Measurements from ENCODE around the gene PSG1.

- TF ChIP-seq POLR2AphosphoS5 (IDR thresholded peaks at IDR 0.05; ENCODE audit: low read depth, low read length) (no peak), POLR2A (IDR thresholded peaks at IDR 0.05; ENCODE audit: low read depth, low read length) (no peak), TAF1 (IDR thresholded peaks at IDR 0.05; ENCODE audit: borderline replicate concordance, low read depth, low read length) (no peak)
These were observed 6.9 kb downstream of the PSG1 start for GRCh38 chr19:42872608-42873007.

All from GM12892 (cell line).